Neural cell (in vitro differentiated cells): Measurements from ENCODE around the gene TPD52L1. TPM values are rescaled to one million over a fixed set of nuclear protein-coding genes. Genes with fewer than 3 reads are reported as not detected.

Experiments used
- H2AFZ ChIP-seq: fragments of 200-600, 300-800 bp; sonication (generic), shearing (Covaris generic); 2 replicates; pipeline ENCODE4 v1.6.0; 2014; ENCODE audit warnings: low read depth, mild to moderate bottlenecking, antibody characterized with exemption, low read length, moderate library complexity
- H3F3A ChIP-seq: fragments of 200-600 bp; shearing (Covaris generic); 2 replicates; pipeline ENCODE4 v1.6.1; 2016; ENCODE audit warnings: mild to moderate bottlenecking, moderate library complexity, mixed read lengths, antibody characterized with exemption, low read length; ENCODE audit not compliant: insufficient read depth, poor library complexity, severe bottlenecking
- H3K27ac ChIP-seq: fragments of 200-600, 300-800 bp; sonication (generic), shearing (Covaris generic); 2 replicates; pipeline ENCODE4 v1.5.1; 2014; ENCODE audit warnings: mild to moderate bottlenecking, low read length, moderate library complexity
- H3K27me3 ChIP-seq: fragments of 300-800, 200-600 bp; sonication (generic), shearing (Covaris generic); 2 replicates; pipeline ENCODE4 v1.6.0; 2014; ENCODE audit warnings: mild to moderate bottlenecking, low read depth, low read length, moderate library complexity; ENCODE audit not compliant: insufficient read depth
- H3K36me3 ChIP-seq: fragments of 300-800, 200-600 bp; sonication (generic), shearing (Covaris generic); 2 replicates; pipeline ENCODE4 v1.5.1; 2014; ENCODE audit warnings: mild to moderate bottlenecking, antibody characterized with exemption, low read length, moderate library complexity; ENCODE audit not compliant: insufficient read depth
- H3K4me2 ChIP-seq: fragments of 300-800, 200-600 bp; sonication (generic), shearing (Covaris generic); 2 replicates; pipeline ENCODE4 v1.6.0; 2014; ENCODE audit warnings: mild to moderate bottlenecking, low read length
- H3K4me3 ChIP-seq: fragments of 300-800, 200-600 bp; sonication (generic), shearing (Covaris generic); 2 replicates; pipeline ENCODE4 v1.5.1; 2014; ENCODE audit warnings: mild to moderate bottlenecking, low read length, moderate library complexity
- H3K79me2 ChIP-seq: fragments of 200-600 bp; shearing (Covaris generic); replicated peaks from 2 replicates; pipeline ENCODE4 v1.6.0; 2014; ENCODE audit warnings: mild to moderate bottlenecking, low read length, moderate library complexity; ENCODE audit not compliant: insufficient read depth
- H3K9ac ChIP-seq: fragments of 300-800, 200-600 bp; sonication (generic), shearing (Covaris generic); 2 replicates; pipeline ENCODE4 v1.6.1; 2016; ENCODE audit warnings: mild to moderate bottlenecking, low read length, mixed read lengths
- H3K9me2 ChIP-seq: fragments of 200-600 bp; shearing (Covaris generic); 2 replicates; pipeline ENCODE4 v1.6.1; 2016; ENCODE audit warnings: mild to moderate bottlenecking, low read length, mixed read lengths; ENCODE audit not compliant: insufficient read depth
- H3K9me3 ChIP-seq: fragments of 200-600, 300-800 bp; sonication (generic), shearing (Covaris generic); 2 replicates; pipeline ENCODE4 v1.6.1; 2016; ENCODE audit warnings: mild to moderate bottlenecking, mixed run types, low read length, moderate library complexity, mixed read lengths
- H4K20me1 ChIP-seq: fragments of 200-600 bp; shearing (Covaris generic); 2 replicates; pipeline ENCODE4 v1.6.1; 2016; ENCODE audit warnings: mild to moderate bottlenecking, mixed run types; ENCODE audit not compliant: insufficient read depth
- EP300 ChIP-seq: fragments of 450-650 bp; conservative IDR thresholded peaks from 2 replicates; pipeline ENCODE4 v1.6.1; 2014; ENCODE audit warnings: antibody characterized with exemption, mild to moderate bottlenecking, moderate library complexity; ENCODE audit not compliant: poor library complexity, severe bottlenecking
- EZH2 ChIP-seq: fragments of 200-600, 300-800 bp; shearing (Covaris generic), sonication (generic); IDR thresholded peaks from 2 replicates; pipeline ENCODE4 v1.6.1; 2014; ENCODE audit warnings: antibody characterized with exemption, low read length, borderline replicate concordance, mild to moderate bottlenecking; ENCODE audit not compliant: insufficient read depth, poor library complexity, severe bottlenecking
- MXI1 ChIP-seq: fragments of 450-650 bp; conservative IDR thresholded peaks from 2 replicates; pipeline ENCODE4 v1.6.1; 2014; ENCODE audit warnings: antibody characterized with exemption, mild to moderate bottlenecking; ENCODE audit not compliant: poor library complexity, severe bottlenecking
- POLR2AphosphoS5 ChIP-seq: IDR thresholded peaks from 2 replicates; pipeline ENCODE4 v1.6.1; 2012
- RAD21 ChIP-seq: fragments of 450-650 bp; conservative IDR thresholded peaks from 2 replicates; pipeline ENCODE4 v1.6.1; 2014; ENCODE audit warnings: antibody characterized with exemption, mild to moderate bottlenecking, moderate library complexity
- SMC3 ChIP-seq: fragments of 450-650 bp; conservative IDR thresholded peaks from 2 replicates; pipeline ENCODE4 v1.6.1; 2014; ENCODE audit warnings: antibody characterized with exemption, mild to moderate bottlenecking, moderate library complexity; ENCODE audit not compliant: poor library complexity
- TAF1 ChIP-seq: IDR thresholded peaks from 2 replicates; pipeline ENCODE4 v1.6.1; 2012; ENCODE audit warnings: low read depth
- polyA plus RNA-seq: library from polyadenylated mRNA; depleted of rRNA; stranded (reverse); fragments of >200 nt; gene quantifications from 2 replicates; pipeline ENCODE4 v1.2.3, GENCODE V29; 2014
- TF ChIP-seq, protein P1 (sequence below): fragments of 450-650 bp; IDR thresholded peaks from 2 replicates; pipeline ENCODE4 v1.5.1; 2014; ENCODE audit warnings: antibody characterized with exemption, mild to moderate bottlenecking, moderate library complexity; ENCODE audit not compliant: poor library complexity, severe bottlenecking
- TF ChIP-seq, protein P2 (sequence below): IDR thresholded peaks from 2 replicates; pipeline ENCODE4 v1.6.1; 2012; ENCODE audit warnings: borderline replicate concordance

Gene TPD52L1
- polyA plus RNA-seq, 1 donor from 2014 or later = 8.9 TPM

DNA sequence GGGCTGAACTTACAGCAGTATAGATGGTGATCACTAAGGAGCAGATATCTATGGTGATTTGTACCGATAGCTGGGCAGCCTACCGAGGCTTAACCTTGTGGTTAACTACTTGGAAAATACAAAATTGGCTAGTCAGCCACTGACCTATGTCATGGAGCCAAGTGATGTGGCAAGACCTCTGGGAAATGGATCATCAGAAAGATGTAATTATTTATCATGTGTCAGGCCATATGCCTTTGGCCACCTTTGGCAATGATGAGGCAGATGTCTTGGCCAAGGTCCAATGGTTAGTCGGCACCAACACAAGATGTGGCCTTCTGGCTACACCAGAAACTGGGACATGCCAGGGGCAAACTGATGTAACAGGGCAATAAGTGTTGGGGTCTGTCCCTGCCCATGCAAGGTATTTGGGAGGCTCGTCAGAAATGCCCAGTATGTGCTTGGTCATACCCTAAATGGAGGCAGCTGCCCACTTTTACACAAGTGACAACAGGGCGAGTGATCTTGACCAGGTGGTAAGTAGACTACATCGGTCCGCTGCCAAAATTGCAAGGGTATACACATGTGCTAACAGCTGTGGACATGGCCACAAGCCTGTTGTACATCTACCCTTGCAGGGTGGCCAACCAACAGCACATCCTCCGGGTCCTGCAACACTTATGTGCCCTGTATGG lies 118.0 kb downstream of the TPD52L1 start:
- Histone ChIP-seq H3K9me3 (no peaks in the 10 kb centered on the region), H2AFZ (no peak overlapping the region), H3K9ac (no peak overlapping the region), H3K79me2 (no peaks in the 10 kb centered on the region), H3K4me3 (no peak overlapping the region), H3K27me3 (no peaks in the 10 kb centered on the region), H3F3A (no peaks in the 10 kb centered on the region), H3K27ac (no peak overlapping the region), H3K36me3 (no peaks in the 10 kb centered on the region), H3K9me2 (no peaks in the 10 kb centered on the region), H4K20me1 (no peaks in the 10 kb centered on the region), H3K4me2 (no peak overlapping the region)
- TF ChIP-seq, protein P1, sequence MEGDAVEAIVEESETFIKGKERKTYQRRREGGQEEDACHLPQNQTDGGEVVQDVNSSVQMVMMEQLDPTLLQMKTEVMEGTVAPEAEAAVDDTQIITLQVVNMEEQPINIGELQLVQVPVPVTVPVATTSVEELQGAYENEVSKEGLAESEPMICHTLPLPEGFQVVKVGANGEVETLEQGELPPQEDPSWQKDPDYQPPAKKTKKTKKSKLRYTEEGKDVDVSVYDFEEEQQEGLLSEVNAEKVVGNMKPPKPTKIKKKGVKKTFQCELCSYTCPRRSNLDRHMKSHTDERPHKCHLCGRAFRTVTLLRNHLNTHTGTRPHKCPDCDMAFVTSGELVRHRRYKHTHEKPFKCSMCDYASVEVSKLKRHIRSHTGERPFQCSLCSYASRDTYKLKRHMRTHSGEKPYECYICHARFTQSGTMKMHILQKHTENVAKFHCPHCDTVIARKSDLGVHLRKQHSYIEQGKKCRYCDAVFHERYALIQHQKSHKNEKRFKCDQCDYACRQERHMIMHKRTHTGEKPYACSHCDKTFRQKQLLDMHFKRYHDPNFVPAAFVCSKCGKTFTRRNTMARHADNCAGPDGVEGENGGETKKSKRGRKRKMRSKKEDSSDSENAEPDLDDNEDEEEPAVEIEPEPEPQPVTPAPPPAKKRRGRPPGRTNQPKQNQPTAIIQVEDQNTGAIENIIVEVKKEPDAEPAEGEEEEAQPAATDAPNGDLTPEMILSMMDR = no peak
- TF ChIP-seq, protein P2, sequence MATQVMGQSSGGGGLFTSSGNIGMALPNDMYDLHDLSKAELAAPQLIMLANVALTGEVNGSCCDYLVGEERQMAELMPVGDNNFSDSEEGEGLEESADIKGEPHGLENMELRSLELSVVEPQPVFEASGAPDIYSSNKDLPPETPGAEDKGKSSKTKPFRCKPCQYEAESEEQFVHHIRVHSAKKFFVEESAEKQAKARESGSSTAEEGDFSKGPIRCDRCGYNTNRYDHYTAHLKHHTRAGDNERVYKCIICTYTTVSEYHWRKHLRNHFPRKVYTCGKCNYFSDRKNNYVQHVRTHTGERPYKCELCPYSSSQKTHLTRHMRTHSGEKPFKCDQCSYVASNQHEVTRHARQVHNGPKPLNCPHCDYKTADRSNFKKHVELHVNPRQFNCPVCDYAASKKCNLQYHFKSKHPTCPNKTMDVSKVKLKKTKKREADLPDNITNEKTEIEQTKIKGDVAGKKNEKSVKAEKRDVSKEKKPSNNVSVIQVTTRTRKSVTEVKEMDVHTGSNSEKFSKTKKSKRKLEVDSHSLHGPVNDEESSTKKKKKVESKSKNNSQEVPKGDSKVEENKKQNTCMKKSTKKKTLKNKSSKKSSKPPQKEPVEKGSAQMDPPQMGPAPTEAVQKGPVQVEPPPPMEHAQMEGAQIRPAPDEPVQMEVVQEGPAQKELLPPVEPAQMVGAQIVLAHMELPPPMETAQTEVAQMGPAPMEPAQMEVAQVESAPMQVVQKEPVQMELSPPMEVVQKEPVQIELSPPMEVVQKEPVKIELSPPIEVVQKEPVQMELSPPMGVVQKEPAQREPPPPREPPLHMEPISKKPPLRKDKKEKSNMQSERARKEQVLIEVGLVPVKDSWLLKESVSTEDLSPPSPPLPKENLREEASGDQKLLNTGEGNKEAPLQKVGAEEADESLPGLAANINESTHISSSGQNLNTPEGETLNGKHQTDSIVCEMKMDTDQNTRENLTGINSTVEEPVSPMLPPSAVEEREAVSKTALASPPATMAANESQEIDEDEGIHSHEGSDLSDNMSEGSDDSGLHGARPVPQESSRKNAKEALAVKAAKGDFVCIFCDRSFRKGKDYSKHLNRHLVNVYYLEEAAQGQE = no peak
- no peak for TF ChIP-seq MXI1
- TF ChIP-seq TAF1 = no peak
- no peak for TF ChIP-seq EZH2
- no peak for TF ChIP-seq POLR2AphosphoS5
- no peak for TF ChIP-seq EP300
- no peak for TF ChIP-seq SMC3

DNA sequence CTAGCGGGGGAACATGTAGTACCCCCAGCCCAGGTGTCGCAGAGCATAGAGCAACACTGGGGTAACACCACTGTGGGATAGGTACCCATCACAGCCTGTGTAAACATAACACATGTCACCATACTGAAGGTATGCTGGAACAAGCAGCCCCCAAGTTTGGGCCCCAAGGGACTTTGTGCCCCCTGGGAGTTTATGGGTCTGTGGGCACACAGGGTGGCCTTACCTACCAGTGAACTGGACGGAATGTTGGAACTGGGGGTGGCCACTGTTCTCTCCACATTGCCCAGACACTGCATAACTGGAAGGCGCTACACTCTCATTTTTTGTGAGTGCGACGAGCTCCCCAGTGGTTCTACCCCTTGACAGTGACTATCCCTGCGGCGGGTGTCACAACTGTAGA lies 119.7 kb downstream of the TPD52L1 start:
- TF ChIP-seq EP300 (no peak), TAF1 (no peak), SMC3 (no peak), POLR2AphosphoS5 (no peak)
- no peaks in the 10 kb centered on the region for H3K36me3 ChIP-seq
- H3K4me3 ChIP-seq = no peak overlapping the region
- no peaks in the 10 kb centered on the region for H3K9me3 ChIP-seq
- H3F3A ChIP-seq = no peaks in the 10 kb centered on the region
- H3K79me2 ChIP-seq = no peaks in the 10 kb centered on the region
- H3K9ac ChIP-seq = no peak overlapping the region
- H3K9me2 ChIP-seq = no peaks in the 10 kb centered on the region
- no peaks in the 10 kb centered on the region for H3K27me3 ChIP-seq
- no peak overlapping the region for H3K4me2 ChIP-seq
- no peak overlapping the region for H2AFZ ChIP-seq
- no peak overlapping the region for H3K27ac ChIP-seq
- no peaks in the 10 kb centered on the region for H4K20me1 ChIP-seq

DNA sequence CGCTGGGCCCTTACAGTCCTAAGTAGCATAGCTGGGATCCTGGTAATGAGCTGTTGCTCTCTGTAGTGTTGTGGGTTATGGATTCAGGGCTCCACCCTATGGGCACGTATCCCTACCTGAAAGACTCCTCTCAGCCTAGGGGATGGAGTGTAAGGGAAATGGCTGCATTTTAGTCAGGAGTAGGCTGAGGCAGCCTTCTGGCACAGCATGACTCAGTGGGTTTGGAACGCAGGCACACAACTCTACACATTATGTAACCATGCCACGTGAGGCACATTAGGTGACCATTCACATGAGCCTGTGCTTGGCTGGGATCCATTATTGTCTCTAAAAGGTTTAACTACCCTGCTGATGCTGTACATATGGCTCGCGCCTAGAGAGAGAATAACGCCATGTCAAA lies 120.4 kb downstream of the TPD52L1 start:
- TF ChIP-seq SMC3 (no peak), EZH2 (no peak), POLR2AphosphoS5 (no peak), RAD21 (no peak), EP300 (no peak), TAF1 (no peak), MXI1 (no peak)
- TF ChIP-seq, protein P2 = no peak
- TF ChIP-seq, protein P1 = no peak
- Histone ChIP-seq H3K4me2 (no peak overlapping the region), H3K9me2 (no peaks in the 10 kb centered on the region), H3K79me2 (no peaks in the 10 kb centered on the region), H4K20me1 (no peaks in the 10 kb centered on the region), H3K9me3 (no peaks in the 10 kb centered on the region), H3K27me3 (no peaks in the 10 kb centered on the region), H3K9ac (no peak overlapping the region), H3F3A (no peaks in the 10 kb centered on the region), H3K4me3 (no peak overlapping the region), H2AFZ (no peak overlapping the region), H3K36me3 (no peaks in the 10 kb centered on the region), H3K27ac (no peak overlapping the region)
